ENCODE measurements around the gene UBXN4.
"Not testable (repeated sequence)": the region's sequence is repeated elsewhere in the genome, so short reads cannot be mapped to it uniquely, and the experiment has no call there.

UBXN4 gene

DNA sequence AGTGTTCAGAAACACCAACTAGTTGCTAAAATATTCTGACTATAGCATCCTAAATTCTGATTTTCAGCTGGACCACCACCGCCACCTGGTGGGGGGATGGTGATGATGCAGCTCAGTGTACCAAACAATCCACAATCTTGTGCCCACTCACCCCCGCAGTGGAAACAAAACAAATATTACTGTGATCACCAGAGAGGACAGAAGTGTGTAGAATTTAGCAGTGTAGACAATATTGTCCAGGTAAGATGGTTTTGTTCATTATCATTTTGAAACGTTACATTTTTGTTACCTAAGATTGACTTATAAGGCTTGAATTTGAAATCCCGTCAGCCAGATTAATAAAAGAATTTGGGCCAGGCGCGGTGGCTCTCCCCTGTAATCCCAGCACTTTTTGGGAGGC is 31.7 kb upstream of the UBXN4 start:
- TF ChIP-seq, protein P1, sequence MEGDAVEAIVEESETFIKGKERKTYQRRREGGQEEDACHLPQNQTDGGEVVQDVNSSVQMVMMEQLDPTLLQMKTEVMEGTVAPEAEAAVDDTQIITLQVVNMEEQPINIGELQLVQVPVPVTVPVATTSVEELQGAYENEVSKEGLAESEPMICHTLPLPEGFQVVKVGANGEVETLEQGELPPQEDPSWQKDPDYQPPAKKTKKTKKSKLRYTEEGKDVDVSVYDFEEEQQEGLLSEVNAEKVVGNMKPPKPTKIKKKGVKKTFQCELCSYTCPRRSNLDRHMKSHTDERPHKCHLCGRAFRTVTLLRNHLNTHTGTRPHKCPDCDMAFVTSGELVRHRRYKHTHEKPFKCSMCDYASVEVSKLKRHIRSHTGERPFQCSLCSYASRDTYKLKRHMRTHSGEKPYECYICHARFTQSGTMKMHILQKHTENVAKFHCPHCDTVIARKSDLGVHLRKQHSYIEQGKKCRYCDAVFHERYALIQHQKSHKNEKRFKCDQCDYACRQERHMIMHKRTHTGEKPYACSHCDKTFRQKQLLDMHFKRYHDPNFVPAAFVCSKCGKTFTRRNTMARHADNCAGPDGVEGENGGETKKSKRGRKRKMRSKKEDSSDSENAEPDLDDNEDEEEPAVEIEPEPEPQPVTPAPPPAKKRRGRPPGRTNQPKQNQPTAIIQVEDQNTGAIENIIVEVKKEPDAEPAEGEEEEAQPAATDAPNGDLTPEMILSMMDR (IDR thresholded peaks at IDR 0.05; ENCODE audit: low read depth, low read length), result peak; percentile 88
- no peak overlapping the region for H3K4me3 ChIP-seq (replicated peaks in 1 of 2; ENCODE audit: low read depth in 2 of 2, low read length in 2 of 2)
- peak; percentile 59 to 62 for DNase-seq (ENCODE audit: low read depth in 2 of 2)

DNA sequence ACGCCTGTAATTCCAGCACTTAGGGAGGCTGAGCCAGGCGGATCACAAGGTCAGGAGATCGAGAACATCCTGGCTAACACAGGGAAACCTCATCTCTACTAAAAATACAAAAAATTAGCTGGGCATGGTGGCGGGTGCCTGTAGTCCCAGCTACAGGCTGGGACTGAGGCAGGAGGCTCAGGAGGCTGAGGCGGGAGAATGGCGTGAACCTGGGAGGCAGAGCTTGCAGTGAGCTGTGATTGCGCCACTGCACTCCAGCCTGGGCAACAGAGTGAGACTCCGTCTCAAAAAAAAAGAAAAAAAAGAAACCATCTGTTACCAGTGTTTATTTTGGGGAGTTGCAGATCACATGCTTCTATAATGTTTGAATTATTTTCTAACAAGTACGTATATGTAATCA is 26.6 kb upstream of the UBXN4 start:
- not testable (repeated sequence) for DNase-seq (ENCODE audit: low read depth in 2 of 2); H3K4me3 ChIP-seq (replicated peaks in 1 of 2; ENCODE audit: low read depth in 2 of 2, low read length in 2 of 2)

- TF ChIP-seq, protein P1 (IDR thresholded peaks at IDR 0.05; ENCODE audit: low read depth, low read length), result no peak
- no peak for DNase-seq (ENCODE audit: low read depth in 2 of 2)
- H3K4me3 ChIP-seq (replicated peaks in 1 of 2; ENCODE audit: low read depth in 2 of 2, low read length in 2 of 2), result no peak overlapping the region
These were observed 13.5 kb upstream of the UBXN4 start for GRCh38 chr2:135728064-135728743.

DNA sequence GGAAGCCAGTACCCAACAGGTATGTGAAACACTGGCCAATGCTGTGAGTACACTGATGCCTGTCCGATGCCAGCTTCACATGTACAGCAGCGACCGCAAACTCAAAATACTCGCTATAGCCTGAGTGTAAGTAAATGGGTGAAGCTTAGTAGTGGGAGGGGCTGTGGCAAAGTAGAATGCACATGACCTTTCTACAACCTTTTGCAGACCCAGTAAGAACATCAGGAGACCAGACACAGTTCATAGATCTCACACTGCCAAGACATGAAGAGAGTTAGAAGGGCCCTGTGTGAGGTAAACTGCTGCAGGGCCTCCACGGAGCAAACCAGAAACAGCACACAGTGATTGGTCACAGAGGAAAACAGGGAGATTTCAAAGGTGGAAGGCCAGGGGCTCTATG is 9.1 kb upstream of the UBXN4 start:
- H3K4me3 ChIP-seq (replicated peaks in 1 of 2; ENCODE audit: low read depth in 2 of 2, low read length in 2 of 2), result no peak overlapping the region
- TF ChIP-seq, protein P1 (IDR thresholded peaks at IDR 0.05; ENCODE audit: low read depth, low read length), result no peak
- no peak for DNase-seq (ENCODE audit: low read depth in 2 of 2)

DNA sequence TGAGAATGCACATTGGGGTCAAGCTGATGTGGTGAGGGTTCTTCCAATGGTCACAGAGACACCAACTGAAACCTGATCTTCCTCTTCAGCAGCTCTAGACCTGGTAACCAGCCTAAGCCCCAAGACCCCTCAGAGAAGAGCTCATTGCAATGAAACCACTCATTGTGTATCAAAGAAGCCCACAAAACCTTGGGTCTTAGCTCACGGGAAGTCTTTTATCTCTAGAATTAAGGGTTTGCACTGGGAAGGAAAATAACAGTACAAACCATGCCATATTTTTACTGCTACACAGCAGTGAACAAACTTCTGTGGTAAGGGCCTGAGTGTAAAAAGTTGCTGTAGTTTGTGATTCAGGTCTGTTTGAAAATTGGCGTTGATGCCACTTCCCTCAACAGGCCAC is 8.6 kb upstream of the UBXN4 start:
- no peak overlapping the region for H3K4me3 ChIP-seq (replicated peaks in 1 of 2; ENCODE audit: low read depth in 2 of 2, low read length in 2 of 2)
- no peak for DNase-seq (ENCODE audit: low read depth in 2 of 2)
- TF ChIP-seq, protein P1 (IDR thresholded peaks at IDR 0.05; ENCODE audit: low read depth, low read length), result no peak

GRCh38 chr2:135736546-135736945 is 5.1 kb upstream of the UBXN4 start:
- H3K4me3 ChIP-seq (replicated peaks in 1 of 2; ENCODE audit: low read depth in 2 of 2, low read length in 2 of 2), result no peak overlapping the region

GRCh38 chr2:135740206-135740605 is 1.4 kb upstream of the UBXN4 start:
- TF ChIP-seq, protein P1 (IDR thresholded peaks at IDR 0.05; ENCODE audit: low read depth, low read length), result no peak

More at GRCh38 chr2:135736546-135736945, 5.1 kb upstream of the UBXN4 start:
- TF ChIP-seq, protein P1 (IDR thresholded peaks at IDR 0.05; ENCODE audit: low read depth, low read length), result no peak
- DNase-seq (ENCODE audit: low read depth in 2 of 2), result no peak

More at GRCh38 chr2:135740206-135740605, 1.4 kb upstream of the UBXN4 start:
- no peak for DNase-seq (ENCODE audit: low read depth in 2 of 2)
- no peak overlapping the region for H3K4me3 ChIP-seq (replicated peaks in 1 of 2; ENCODE audit: low read depth in 2 of 2, low read length in 2 of 2)
